OCI-LY7 (cell line): ENCODE measurements around the gene DBP. TPM values are rescaled to one million over a fixed set of nuclear protein-coding genes. Genes with fewer than 3 reads are reported as not detected.

Experiments
- BruUV-seq: library from RNA; stranded (reverse); fragments of 400-500 nt; replicated peaks from 2 replicates; lab custom pipeline; 2021; lab: Mats Ljungman, UMichigan
- CTCF ChIA-PET: fragments of 300-600 bp; sonication (Branson Sonifier 250); formaldehyde crosslinking; loops from one replicate; lab custom pipeline; 2022; ENCODE audit warnings: antibody characterized with exemption; ENCODE audit not compliant: unreplicated experiment; lab: Charles Lee
- POLR2A ChIA-PET: fragments of 300-600 bp; sonication (Branson Sonifier 250); formaldehyde crosslinking; loops from one replicate; lab custom pipeline; 2022; ENCODE audit warnings: antibody characterized with exemption; lab: Charles Lee
- DNase-seq: peaks from one replicate; pipeline ENCODE4 v3.0.0-alpha.2; 2015; ENCODE audit warnings: low spot score
- H2AFZ ChIP-seq: fragments of 200-600 bp; sonication (generic), shearing (Covaris generic); 2 replicates; pipeline ENCODE4 v1.6.1; 2014; ENCODE audit warnings: mild to moderate bottlenecking, antibody characterized with exemption, low read length, moderate library complexity
- H3K27ac ChIP-seq: fragments of 200-600 bp; sonication (generic); 2 replicates; pipeline ENCODE4 v1.5.1; 2014; ENCODE audit warnings: mixed run types, low read depth, mild to moderate bottlenecking, moderate library complexity, low read length, inconsistent platforms; ENCODE audit not compliant: poor library complexity, severe bottlenecking
- H3K36me3 ChIP-seq: fragments of 200-600 bp; sonication (generic); 2 replicates; pipeline ENCODE4 v1.6.1; 2014; ENCODE audit warnings: mild to moderate bottlenecking, antibody characterized with exemption, low read length, moderate library complexity, mixed read lengths; ENCODE audit not compliant: insufficient read depth
- H3K4me1 ChIP-seq: fragments of 200-600 bp; sonication (generic); 2 replicates; pipeline ENCODE4 v1.5.1; 2014; ENCODE audit warnings: mild to moderate bottlenecking, low read length; ENCODE audit not compliant: insufficient read depth, poor library complexity, severe bottlenecking
- H3K4me2 ChIP-seq: fragments of 200-600 bp; sonication (generic); 2 replicates; pipeline ENCODE4 v1.6.1; 2014; ENCODE audit warnings: mild to moderate bottlenecking, low read length
- H3K4me3 ChIP-seq: fragments of 200-600 bp; sonication (generic); 2 replicates; pipeline ENCODE4 v1.5.1; 2014; ENCODE audit warnings: mild to moderate bottlenecking, low read depth, low read length; ENCODE audit not compliant: poor library complexity, severe bottlenecking
- H3K79me2 ChIP-seq: fragments of 200-600 bp; sonication (generic); 2 replicates; pipeline ENCODE4 v1.6.1; 2016; ENCODE audit warnings: low read depth, mild to moderate bottlenecking, low read length, moderate library complexity, mixed read lengths; ENCODE audit not compliant: insufficient read depth
- H3K9me2 ChIP-seq: fragments of 200-600 bp; sonication (generic); 2 replicates; pipeline ENCODE4 v1.6.1; 2016; ENCODE audit warnings: mild to moderate bottlenecking, low read length, mixed read lengths; ENCODE audit not compliant: insufficient read depth
- H3K9me3 ChIP-seq: fragments of 200-600 bp; sonication (generic); 2 replicates; pipeline ENCODE4 v1.6.1; 2014; ENCODE audit warnings: mild to moderate bottlenecking, mixed run types, low read length, mixed read lengths
- H4K20me1 ChIP-seq: fragments of 200-600 bp; sonication (generic); 2 replicates; pipeline ENCODE4 v1.6.1; 2014; ENCODE audit warnings: mild to moderate bottlenecking, antibody characterized with exemption, low read length, moderate library complexity, mixed read lengths; ENCODE audit not compliant: insufficient read depth
- CTCF ChIP-seq: fragments of 200-600 bp; sonication (generic); conservative IDR thresholded peaks from 2 replicates; pipeline ENCODE4 v1.5.1; 2014; ENCODE audit warnings: mild to moderate bottlenecking, antibody characterized with exemption, low read length, moderate library complexity, mixed read lengths
- EZH2phosphoT487 ChIP-seq: fragments of 200-600 bp; sonication (generic); IDR thresholded peaks from 2 replicates; pipeline ENCODE4 v1.6.1; 2018; ENCODE audit warnings: low read depth, borderline replicate concordance, mild to moderate bottlenecking, mixed run types, antibody characterized with exemption, low read length, moderate library complexity, mixed read lengths
- intact Hi-C: fragments of 100-400 bp; cut with micrococcal nuclease; formaldehyde crosslinking; loops from one replicate; pipeline ENCODE4 v1.10.0; 2022; ENCODE audit not compliant: unreplicated experiment
- total RNA-seq, 2 experiments: library from RNA; depleted of rRNA in 1 of 2; stranded (reverse); fragments of >200 nt in 1 of 2; shearing (Covaris generic) in 1 of 2; gene quantifications; 2 replicates each; pipeline ENCODE4 v1.2.3, GENCODE V29; 2014 to 2022

The DBP gene
- total RNA-seq, 2 experiments from 2014 or later: 15.7 to 35.6 TPM

GRCh38 chr19:48663667-48664066, 26.5 kb upstream of the DBP start:
- H4K20me1 ChIP-seq: no peaks in the 10 kb centered on the region
- ChIA-PET CTCF (no interaction called here), POLR2A (no interaction called here)
- H3K9me2 ChIP-seq: no peaks in the 10 kb centered on the region
- no TSS peak for BruUV-seq
- H3K4me2 ChIP-seq: no peak overlapping the region
- no peak for TF ChIP-seq EZH2phosphoT487
- TF ChIP-seq CTCF: no peak
- intact Hi-C loops: no loop called here
- H3K4me3 ChIP-seq: no peak overlapping the region
- DNase-seq: no peak
- no peaks in the 10 kb centered on the region for H3K9me3 ChIP-seq
- peaks cover 11% of the 10 kb centered on the region for H3K4me1 ChIP-seq
- H3K27ac ChIP-seq: no peak overlapping the region
- H2AFZ ChIP-seq: no peak overlapping the region
- no peaks in the 10 kb centered on the region for H3K36me3 ChIP-seq
- no peaks in the 10 kb centered on the region for H3K79me2 ChIP-seq

- CTCF ChIA-PET: no interaction called here
- H2AFZ ChIP-seq: peak overlapping the region; percentile 90; the same call in 1 of the 2 replicates
- POLR2A ChIA-PET: no interaction called here
Observed at GRCh38 chr19:48661711-48662090, 24.5 kb upstream of the DBP start.

More at GRCh38 chr19:48661711-48662090, 24.5 kb upstream of the DBP start:
- H3K79me2 ChIP-seq: no peaks in the 10 kb centered on the region
- no peaks in the 10 kb centered on the region for H3K9me3 ChIP-seq
- H3K9me2 ChIP-seq: no peaks in the 10 kb centered on the region
- BruUV-seq: no TSS peak
- H3K27ac ChIP-seq: no peak overlapping the region
- H3K4me1 ChIP-seq: peaks cover 11% of the 10 kb centered on the region
- no peaks in the 10 kb centered on the region for H4K20me1 ChIP-seq
- no peak overlapping the region for H3K4me3 ChIP-seq
- no peaks in the 10 kb centered on the region for H3K36me3 ChIP-seq
- DNase-seq: no peak
- TF ChIP-seq CTCF (no peak), EZH2phosphoT487 (no peak)
- no peak overlapping the region for H3K4me2 ChIP-seq
- intact Hi-C loops: no loop called here
